ENCODE data around the gene DYRK1A. TPM values are rescaled to one million over a fixed set of nuclear protein-coding genes. Genes with fewer than 3 reads are reported as not detected.

Gene DYRK1A
- total and polyA plus RNA-seq, 2 of the 13 experiments (the other 11 are each of a cell fraction or from before 2014, with no cell fraction given) = 24.6 to 34.2 TPM

DNA sequence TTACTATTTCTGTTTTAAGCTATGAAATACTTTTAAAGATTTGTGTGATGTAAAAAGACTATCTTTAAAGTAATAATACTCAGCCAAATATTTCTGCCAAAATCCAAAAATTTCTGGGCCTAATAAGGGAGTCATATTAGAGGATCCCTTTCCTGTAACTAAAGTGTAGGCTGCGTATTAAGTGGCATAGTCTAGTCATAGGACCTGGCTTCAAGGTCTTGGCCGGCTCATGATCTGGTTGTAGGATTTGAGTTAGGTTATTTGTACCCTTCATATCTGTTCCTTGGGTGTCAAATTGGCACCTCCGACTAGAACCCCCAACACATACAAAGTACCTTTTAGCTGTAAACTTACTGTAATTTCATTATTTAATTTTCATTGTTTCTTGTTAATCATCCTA lies 107.8 kb downstream of the DYRK1A start:
- FAIRE-seq (no peak), ATAC-seq (no peak), DNase-seq (ENCODE audit: low spot score) (no peak)
- 99% methylated on average over 3 of the region's 3 CpGs for WGBS (ENCODE audit: low lambda C conversion rate)
- Histone ChIP-seq H2AFZ (ENCODE audit: low read length) (no peak overlapping the region), H3K4me2 (ENCODE audit: low read depth, low read length) (no peak overlapping the region), H3K9ac (ENCODE audit: insufficient read depth, low read depth, low read length) (no peak overlapping the region), H3K36me3 (replicated peaks in 1 of 2; ENCODE audit: control insufficient read depth in 1 of 2, insufficient read depth in 2 of 2, low read length in 2 of 2) (peaks cover 0 to 14% of the 10 kb centered on the region in 2 experiments; a peak in 4 of 5 replicates), H3K27ac (ENCODE audit: extremely low read length, insufficient read depth, low read length) (no peak overlapping the region), H3K4me1 (ENCODE audit: insufficient read depth, low read length) (peaks cover 27% of the 10 kb centered on the region), H3K9me3 (ENCODE audit: low read length) (no peaks in the 10 kb centered on the region), H3K79me2 (ENCODE audit: insufficient read depth, low read length) (peaks cover 72% of the 10 kb centered on the region), H3K27me3 (ENCODE audit: control insufficient read depth in 1 of 2, insufficient read depth in 2 of 2, low read length in 2 of 2) (no peaks in the 10 kb centered on the region), H4K20me1 (ENCODE audit: insufficient read depth, low read length) (peaks cover 18% of the 10 kb centered on the region), H3K4me3 (replicated peaks in 1 of 3; ENCODE audit: insufficient read depth in 1 of 3, low read depth in 2 of 3, low read length in 3 of 3) (no peak overlapping the region)
- POLR2A ChIA-PET = no interaction called here
- intact Hi-C loops (cut with micrococcal nuclease; ENCODE audit: unreplicated experiment) (no loop called here), in situ Hi-C loops (cut with HindIII; ENCODE audit: extremely low pct_ligation_motif_present, low pct_unique_long_range_greater_than_20kb) (no loop called here)
- CTCF ChIA-PET (ENCODE audit: low intra/inter-chr PET ratio, low total read pairs) = no interaction called here
- no TSS peak for BruUV-seq (replicated peaks)
- TF ChIP-seq, protein P1, sequence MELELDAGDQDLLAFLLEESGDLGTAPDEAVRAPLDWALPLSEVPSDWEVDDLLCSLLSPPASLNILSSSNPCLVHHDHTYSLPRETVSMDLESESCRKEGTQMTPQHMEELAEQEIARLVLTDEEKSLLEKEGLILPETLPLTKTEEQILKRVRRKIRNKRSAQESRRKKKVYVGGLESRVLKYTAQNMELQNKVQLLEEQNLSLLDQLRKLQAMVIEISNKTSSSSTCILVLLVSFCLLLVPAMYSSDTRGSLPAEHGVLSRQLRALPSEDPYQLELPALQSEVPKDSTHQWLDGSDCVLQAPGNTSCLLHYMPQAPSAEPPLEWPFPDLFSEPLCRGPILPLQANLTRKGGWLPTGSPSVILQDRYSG (CRISPR knock-in tag; IDR thresholded peaks at IDR 0.05) = no peak
- TF ChIP-seq, protein P2, sequence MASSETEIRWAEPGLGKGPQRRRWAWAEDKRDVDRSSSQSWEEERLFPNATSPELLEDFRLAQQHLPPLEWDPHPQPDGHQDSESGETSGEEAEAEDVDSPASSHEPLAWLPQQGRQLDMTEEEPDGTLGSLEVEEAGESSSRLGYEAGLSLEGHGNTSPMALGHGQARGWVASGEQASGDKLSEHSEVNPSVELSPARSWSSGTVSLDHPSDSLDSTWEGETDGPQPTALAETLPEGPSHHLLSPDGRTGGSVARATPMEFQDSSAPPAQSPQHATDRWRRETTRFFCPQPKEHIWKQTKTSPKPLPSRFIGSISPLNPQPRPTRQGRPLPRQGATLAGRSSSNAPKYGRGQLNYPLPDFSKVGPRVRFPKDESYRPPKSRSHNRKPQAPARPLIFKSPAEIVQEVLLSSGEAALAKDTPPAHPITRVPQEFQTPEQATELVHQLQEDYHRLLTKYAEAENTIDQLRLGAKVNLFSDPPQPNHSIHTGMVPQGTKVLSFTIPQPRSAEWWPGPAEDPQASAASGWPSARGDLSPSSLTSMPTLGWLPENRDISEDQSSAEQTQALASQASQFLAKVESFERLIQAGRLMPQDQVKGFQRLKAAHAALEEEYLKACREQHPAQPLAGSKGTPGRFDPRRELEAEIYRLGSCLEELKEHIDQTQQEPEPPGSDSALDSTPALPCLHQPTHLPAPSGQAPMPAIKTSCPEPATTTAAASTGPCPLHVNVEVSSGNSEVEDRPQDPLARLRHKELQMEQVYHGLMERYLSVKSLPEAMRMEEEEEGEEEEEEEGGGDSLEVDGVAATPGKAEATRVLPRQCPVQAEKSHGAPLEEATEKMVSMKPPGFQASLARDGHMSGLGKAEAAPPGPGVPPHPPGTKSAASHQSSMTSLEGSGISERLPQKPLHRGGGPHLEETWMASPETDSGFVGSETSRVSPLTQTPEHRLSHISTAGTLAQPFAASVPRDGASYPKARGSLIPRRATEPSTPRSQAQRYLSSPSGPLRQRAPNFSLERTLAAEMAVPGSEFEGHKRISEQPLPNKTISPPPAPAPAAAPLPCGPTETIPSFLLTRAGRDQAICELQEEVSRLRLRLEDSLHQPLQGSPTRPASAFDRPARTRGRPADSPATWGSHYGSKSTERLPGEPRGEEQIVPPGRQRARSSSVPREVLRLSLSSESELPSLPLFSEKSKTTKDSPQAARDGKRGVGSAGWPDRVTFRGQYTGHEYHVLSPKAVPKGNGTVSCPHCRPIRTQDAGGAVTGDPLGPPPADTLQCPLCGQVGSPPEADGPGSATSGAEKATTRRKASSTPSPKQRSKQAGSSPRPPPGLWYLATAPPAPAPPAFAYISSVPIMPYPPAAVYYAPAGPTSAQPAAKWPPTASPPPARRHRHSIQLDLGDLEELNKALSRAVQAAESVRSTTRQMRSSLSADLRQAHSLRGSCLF (CRISPR knock-in tag; IDR thresholded peaks at IDR 0.05; ENCODE audit: borderline replicate concordance) = no peak
